Measurements from ENCODE around the gene ASTE1. TPM values are rescaled to one million over a fixed set of nuclear protein-coding genes. Genes with fewer than 3 reads are reported as not detected.
"Not testable (repeated sequence)": the region's sequence is repeated elsewhere in the genome, so short reads cannot be mapped to it uniquely, and the experiment has no call there.

Gene ASTE1
- total RNA-seq, 1 experiment from 2014 or later = 8.1 TPM

GRCh38 chr3:130974201-130974600 lies 52.4 kb downstream of the ASTE1 start:
- Histone ChIP-seq H3K27ac (ENCODE audit: low read depth, low read length, poor library complexity, severe bottlenecking) (no peak overlapping the region), H3K4me3 (ENCODE audit: low read depth, low read length, poor library complexity, severe bottlenecking) (no peak overlapping the region), H3K4me1 (ENCODE audit: insufficient read depth, low read length, poor library complexity, severe bottlenecking) (no peaks in the 10 kb centered on the region), H3K9me3 (ENCODE audit: low read depth, low read length, poor library complexity, severe bottlenecking) (no peaks in the 10 kb centered on the region), H3K36me3 (ENCODE audit: insufficient read depth, low read length, poor library complexity, severe bottlenecking) (peaks cover 4% of the 10 kb centered on the region), H3K27me3 (replicated peaks; ENCODE audit: insufficient read depth, low read depth, low read length, poor library complexity) (no peaks in the 10 kb centered on the region)
- ChIA-PET CTCF (no interaction called here), POLR2A (ENCODE audit: low non-redundant PET) (no interaction called here)
- intact Hi-C loops (cut with micrococcal nuclease; ENCODE audit: unreplicated experiment) = no loop called here
- TF ChIP-seq EZH2 (IDR thresholded peaks at IDR 0.05; ENCODE audit: borderline replicate concordance, low read depth, low read length, poor library complexity, severe bottlenecking) = no peak
- TF ChIP-seq, protein P1, sequence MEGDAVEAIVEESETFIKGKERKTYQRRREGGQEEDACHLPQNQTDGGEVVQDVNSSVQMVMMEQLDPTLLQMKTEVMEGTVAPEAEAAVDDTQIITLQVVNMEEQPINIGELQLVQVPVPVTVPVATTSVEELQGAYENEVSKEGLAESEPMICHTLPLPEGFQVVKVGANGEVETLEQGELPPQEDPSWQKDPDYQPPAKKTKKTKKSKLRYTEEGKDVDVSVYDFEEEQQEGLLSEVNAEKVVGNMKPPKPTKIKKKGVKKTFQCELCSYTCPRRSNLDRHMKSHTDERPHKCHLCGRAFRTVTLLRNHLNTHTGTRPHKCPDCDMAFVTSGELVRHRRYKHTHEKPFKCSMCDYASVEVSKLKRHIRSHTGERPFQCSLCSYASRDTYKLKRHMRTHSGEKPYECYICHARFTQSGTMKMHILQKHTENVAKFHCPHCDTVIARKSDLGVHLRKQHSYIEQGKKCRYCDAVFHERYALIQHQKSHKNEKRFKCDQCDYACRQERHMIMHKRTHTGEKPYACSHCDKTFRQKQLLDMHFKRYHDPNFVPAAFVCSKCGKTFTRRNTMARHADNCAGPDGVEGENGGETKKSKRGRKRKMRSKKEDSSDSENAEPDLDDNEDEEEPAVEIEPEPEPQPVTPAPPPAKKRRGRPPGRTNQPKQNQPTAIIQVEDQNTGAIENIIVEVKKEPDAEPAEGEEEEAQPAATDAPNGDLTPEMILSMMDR (conservative IDR thresholded peaks at IDR 0.05; ENCODE audit: low read depth, low read length) = no peak
- BruUV-seq (replicated peaks) = no TSS peak
- no peak for DNase-seq (ENCODE audit: low spot score)

GRCh38 chr3:130973406-130973805 lies 53.2 kb downstream of the ASTE1 start:
- intact Hi-C loops (cut with micrococcal nuclease; ENCODE audit: unreplicated experiment) = no loop called here

DNA sequence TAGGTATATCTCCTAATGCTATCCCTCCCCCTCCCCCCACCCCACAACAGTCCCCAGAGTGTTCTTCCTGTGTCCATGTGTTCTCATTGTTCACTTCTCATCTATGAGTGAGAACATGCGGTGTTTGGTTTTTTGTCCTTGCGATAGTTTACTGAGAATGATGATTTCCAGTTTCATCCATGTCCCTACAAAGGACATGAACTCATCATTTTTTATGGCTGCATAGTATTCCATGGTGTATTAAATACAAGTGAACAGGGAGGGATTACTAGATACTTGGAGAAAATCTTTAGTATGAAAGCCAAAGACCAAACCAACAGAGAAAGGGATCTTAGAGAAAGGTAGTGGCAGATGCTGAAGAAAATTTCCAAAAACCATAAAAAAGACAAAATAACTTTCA lies 54.0 kb downstream of the ASTE1 start:
- H3K4me3 ChIP-seq (ENCODE audit: low read depth, low read length, poor library complexity, severe bottlenecking); H3K4me1 ChIP-seq (ENCODE audit: insufficient read depth, low read length, poor library complexity, severe bottlenecking); CTCF ChIA-PET; DNase-seq (ENCODE audit: low spot score); H3K27ac ChIP-seq (ENCODE audit: low read depth, low read length, poor library complexity, severe bottlenecking); intact Hi-C loops (cut with micrococcal nuclease; ENCODE audit: unreplicated experiment); H3K36me3 ChIP-seq (ENCODE audit: insufficient read depth, low read length, poor library complexity, severe bottlenecking); BruUV-seq (replicated peaks); H3K27me3 ChIP-seq (replicated peaks; ENCODE audit: insufficient read depth, low read depth, low read length, poor library complexity); H3K9me3 ChIP-seq (ENCODE audit: low read depth, low read length, poor library complexity, severe bottlenecking): not testable (repeated sequence)
- POLR2A ChIA-PET (ENCODE audit: low non-redundant PET) = interaction anchor here (0.6 kb wide), 1 partner anchor 75 kb away, joined by 3 read pairs; no protein-coding TSS in a partner anchor

More at GRCh38 chr3:130973406-130973805, 53.2 kb downstream of the ASTE1 start:
- no peak overlapping the region for H3K4me3 ChIP-seq (ENCODE audit: low read depth, low read length, poor library complexity, severe bottlenecking)
- POLR2A ChIA-PET (ENCODE audit: low non-redundant PET) = no interaction called here
- H3K36me3 ChIP-seq (ENCODE audit: insufficient read depth, low read length, poor library complexity, severe bottlenecking) = peaks cover 4% of the 10 kb centered on the region
- H3K27ac ChIP-seq (ENCODE audit: low read depth, low read length, poor library complexity, severe bottlenecking) = no peak overlapping the region
- TF ChIP-seq, protein P1 (conservative IDR thresholded peaks at IDR 0.05; ENCODE audit: low read depth, low read length) = no peak
- no peak for TF ChIP-seq EZH2 (IDR thresholded peaks at IDR 0.05; ENCODE audit: borderline replicate concordance, low read depth, low read length, poor library complexity, severe bottlenecking)
- no peaks in the 10 kb centered on the region for H3K27me3 ChIP-seq (replicated peaks; ENCODE audit: insufficient read depth, low read depth, low read length, poor library complexity)
- no peak for DNase-seq (ENCODE audit: low spot score)
- no TSS peak for BruUV-seq (replicated peaks)
- no peaks in the 10 kb centered on the region for H3K9me3 ChIP-seq (ENCODE audit: low read depth, low read length, poor library complexity, severe bottlenecking)
- CTCF ChIA-PET = no interaction called here
- H3K4me1 ChIP-seq (ENCODE audit: insufficient read depth, low read length, poor library complexity, severe bottlenecking) = no peaks in the 10 kb centered on the region

DNA sequence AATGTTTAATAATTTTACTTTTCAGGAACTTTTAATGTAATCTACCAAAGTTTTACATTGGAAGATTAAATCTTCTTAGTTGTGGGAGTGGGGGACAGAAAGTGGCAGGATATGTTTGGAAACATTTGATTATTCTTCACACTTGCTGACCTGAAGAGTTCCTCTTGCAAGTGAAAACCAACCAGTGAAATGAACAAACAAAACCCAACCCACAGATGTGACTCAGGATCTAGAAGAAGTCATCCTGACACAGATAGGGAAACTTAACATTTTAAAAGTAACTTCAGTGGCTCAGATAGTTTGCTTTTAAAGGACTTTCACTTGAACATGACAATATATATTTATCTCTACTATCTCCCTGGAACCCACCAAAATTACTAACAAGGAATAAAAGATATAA lies 55.4 kb downstream of the ASTE1 start:
- TF ChIP-seq, protein P1 (conservative IDR thresholded peaks at IDR 0.05; ENCODE audit: low read depth, low read length) = no peak
- TF ChIP-seq EZH2 (IDR thresholded peaks at IDR 0.05; ENCODE audit: borderline replicate concordance, low read depth, low read length, poor library complexity, severe bottlenecking) = no peak
- Histone ChIP-seq H3K36me3 (ENCODE audit: insufficient read depth, low read length, poor library complexity, severe bottlenecking) (peaks cover 11% of the 10 kb centered on the region), H3K4me1 (ENCODE audit: insufficient read depth, low read length, poor library complexity, severe bottlenecking) (no peaks in the 10 kb centered on the region), H3K9me3 (ENCODE audit: low read depth, low read length, poor library complexity, severe bottlenecking) (no peaks in the 10 kb centered on the region), H3K27me3 (replicated peaks; ENCODE audit: insufficient read depth, low read depth, low read length, poor library complexity) (no peaks in the 10 kb centered on the region), H3K27ac (ENCODE audit: low read depth, low read length, poor library complexity, severe bottlenecking) (no peak overlapping the region), H3K4me3 (ENCODE audit: low read depth, low read length, poor library complexity, severe bottlenecking) (no peak overlapping the region)
- CTCF ChIA-PET = no interaction called here
- POLR2A ChIA-PET (ENCODE audit: low non-redundant PET) = no interaction called here
- no TSS peak for BruUV-seq (replicated peaks)
- intact Hi-C loops (cut with micrococcal nuclease; ENCODE audit: unreplicated experiment) = no loop called here
- DNase-seq (ENCODE audit: low spot score) = no peak
